Left hindlimb (tissue), 1 donor: ENCODE data around the gene GADD45B.
"Not testable (repeated sequence)": the region's sequence is repeated elsewhere in the genome, so short reads cannot be mapped to it uniquely, and the experiment has no call there.

Experiments used
- DNase-seq: peaks from one replicate; pipeline ENCODE4 v3.0.0-alpha.2; 2018

GADD45B gene

DNA sequence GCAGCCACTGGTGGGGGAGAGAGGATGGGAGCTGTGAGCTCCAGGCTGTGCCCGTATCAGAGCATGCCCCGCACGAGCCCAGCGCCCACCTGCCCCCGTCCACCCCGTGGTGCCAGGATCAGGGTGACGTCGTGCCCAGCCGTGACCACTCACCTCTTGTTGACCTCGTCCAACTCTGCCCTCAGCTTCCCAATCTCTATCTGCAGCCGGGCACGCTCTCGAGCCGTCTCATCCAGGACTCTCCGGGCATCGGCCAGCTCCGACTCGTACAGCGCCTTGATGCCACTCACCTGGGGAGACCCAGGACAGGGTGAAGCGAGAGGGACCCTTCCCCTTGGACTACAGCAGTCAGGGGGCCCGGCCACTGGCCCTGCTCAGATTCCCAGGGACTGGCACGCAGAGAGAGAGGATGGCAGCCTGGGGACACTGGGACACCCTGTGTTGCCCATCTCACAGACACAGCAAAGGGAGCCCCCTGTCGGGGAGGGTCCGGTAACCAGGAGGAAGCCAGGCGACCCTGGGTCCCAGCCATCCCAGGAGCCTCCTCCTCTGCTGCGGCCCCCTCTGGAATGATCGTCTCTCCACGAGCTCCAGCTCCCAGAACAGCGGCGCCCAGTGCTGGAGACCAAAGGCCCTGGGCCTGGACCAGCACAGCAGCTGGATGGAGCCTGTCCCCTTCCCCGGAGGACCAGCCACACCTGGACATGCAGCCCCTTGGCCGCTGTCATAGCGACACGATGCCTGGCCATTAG is 31.5 kb upstream of the GADD45B start:
- no peak for DNase-seq

DNA sequence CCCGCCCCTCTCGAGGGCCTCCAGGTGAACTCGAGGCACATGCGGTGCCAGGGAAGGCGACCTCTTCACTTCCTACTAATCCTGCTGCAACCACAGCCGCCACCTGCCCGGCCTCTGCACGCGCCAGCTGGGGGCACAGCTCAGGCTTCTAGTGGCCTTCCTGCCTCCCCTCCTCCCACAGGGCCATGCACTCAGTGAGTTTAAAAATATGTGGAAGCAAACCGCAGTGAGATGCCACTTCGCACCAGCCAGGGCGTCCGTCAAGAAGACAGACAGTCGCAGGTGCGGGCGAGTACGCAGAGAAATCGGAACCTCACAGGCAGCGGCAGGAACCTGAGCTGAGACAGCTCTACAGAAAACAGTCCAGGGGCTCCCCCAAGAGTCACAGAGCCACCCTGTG is 29.5 kb upstream of the GADD45B start:
- DNase-seq = peak; percentile 75

DNA sequence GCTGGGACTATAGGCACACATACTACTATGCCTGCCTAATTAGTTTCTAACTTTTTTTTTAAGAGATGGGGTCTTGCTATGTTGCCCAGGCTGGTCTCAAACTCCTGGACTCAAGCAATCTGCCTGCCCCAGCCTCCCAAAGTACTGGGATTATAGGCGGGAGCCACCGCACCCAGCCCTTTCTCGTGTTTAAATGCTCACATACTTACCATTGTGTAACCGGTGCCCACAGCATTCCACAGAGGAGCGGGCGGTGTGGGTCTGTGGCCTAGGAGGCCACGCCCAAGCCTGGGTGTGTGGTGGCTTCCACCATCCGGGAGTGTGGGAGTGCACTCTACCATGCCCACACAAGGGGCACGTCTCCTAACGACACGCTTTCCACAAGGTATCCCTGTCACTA is 26.9 kb upstream of the GADD45B start:
- DNase-seq = no peak

DNA sequence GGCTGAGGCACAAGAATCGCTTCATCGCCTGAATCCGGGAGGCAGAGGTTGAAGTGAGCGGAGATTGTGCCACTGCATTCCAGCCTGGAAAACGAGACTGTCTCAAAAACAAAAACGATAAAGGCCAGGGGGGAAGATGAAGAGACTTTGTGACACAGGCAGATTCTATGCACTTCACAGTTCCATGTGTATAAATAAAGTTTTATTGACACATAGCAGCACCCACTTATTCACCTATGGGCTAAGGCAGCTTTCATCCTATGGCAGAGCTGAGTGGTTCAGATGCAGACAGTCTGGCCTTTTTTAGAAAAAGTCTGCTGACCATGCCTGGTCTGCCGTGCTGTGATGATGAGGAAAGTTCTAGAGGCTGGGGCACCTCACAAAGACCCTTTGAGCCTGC is 24.8 kb upstream of the GADD45B start:
- DNase-seq = no peak

DNA sequence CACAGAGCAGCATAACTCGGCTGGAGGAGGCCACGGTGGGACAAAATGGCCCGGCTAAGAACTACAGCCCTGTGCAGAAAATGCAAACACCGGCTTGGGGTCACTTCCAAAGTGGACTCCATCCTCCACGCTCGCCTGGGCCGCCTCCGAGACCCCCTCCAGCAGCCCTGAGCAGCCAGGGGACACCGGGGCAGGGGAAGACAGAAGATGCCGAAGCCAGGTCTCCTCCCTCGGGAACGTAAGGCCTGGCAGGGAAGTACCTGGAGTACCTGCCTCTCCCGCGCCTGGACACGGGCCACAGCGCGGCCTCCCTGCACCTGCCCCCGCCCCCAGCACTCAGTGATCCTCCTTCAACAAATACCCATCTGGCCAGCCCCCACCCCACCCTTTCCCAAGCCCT is 24.2 kb upstream of the GADD45B start:
- no peak for DNase-seq

DNA sequence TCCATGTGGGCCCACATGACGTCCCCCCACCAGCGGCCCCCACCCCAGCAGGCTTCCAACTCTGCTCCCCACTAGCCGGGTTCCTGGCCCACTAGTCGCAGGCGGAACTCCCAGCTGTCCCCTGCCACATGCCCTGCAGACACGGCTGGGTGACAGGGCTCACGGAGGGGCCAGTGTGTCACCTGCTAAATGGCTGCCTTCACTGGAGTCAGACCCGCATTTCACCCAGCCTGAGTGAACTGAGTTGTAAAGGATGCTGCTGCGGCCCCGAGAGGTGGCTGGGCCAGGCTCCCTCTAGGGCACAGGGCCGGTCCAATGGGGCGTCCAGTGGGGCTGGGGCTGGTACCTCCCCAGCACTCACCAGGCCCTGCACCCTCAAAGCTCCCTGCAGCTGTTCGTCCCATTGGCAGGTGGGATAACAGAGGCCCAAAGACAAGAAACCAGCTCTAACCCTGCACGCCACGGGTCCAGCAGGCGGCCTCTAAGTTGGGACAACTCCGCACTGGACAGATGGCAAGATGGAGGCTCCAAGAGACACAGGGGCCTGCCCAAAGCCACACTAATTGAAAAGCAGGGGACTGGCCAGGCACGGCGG is 22.4 kb upstream of the GADD45B start:
- no peak for DNase-seq

DNA sequence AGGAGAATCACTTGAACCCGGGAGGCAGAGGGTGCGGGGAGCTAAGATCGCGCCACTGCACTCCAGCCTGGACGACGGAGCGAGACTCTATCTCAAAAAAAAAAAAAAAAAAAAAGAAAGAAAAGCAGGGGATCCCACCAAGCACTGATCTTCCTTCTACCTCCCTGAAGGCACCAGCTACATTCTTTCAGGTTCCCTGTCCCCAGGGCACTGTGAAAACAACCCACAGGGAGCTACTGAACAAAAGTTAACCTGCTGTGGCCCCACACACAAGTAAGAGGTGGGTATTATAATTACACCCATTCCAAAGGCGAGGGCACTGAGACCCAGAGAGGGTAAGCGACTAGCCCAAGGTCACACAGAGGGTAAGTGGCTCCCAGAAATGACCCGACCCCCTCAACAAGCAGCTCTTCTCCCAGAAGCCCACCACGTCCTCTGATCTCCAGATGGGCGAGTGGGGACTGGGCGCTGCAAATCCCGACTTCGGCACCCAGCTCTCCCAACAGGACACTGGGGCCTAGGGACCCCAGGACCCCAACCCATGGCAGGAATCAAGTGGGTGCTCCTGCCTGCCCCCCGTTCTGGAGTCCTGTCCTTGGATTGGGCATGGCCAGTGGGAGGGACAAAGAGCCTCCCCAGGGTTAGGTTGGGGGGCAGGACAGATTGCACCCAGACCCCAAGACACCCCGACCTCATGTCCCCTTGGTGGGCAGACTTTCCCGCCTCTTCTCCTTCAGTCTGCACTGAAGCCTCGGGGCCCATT is 21.5 kb upstream of the GADD45B start:
- DNase-seq = no peak

DNA sequence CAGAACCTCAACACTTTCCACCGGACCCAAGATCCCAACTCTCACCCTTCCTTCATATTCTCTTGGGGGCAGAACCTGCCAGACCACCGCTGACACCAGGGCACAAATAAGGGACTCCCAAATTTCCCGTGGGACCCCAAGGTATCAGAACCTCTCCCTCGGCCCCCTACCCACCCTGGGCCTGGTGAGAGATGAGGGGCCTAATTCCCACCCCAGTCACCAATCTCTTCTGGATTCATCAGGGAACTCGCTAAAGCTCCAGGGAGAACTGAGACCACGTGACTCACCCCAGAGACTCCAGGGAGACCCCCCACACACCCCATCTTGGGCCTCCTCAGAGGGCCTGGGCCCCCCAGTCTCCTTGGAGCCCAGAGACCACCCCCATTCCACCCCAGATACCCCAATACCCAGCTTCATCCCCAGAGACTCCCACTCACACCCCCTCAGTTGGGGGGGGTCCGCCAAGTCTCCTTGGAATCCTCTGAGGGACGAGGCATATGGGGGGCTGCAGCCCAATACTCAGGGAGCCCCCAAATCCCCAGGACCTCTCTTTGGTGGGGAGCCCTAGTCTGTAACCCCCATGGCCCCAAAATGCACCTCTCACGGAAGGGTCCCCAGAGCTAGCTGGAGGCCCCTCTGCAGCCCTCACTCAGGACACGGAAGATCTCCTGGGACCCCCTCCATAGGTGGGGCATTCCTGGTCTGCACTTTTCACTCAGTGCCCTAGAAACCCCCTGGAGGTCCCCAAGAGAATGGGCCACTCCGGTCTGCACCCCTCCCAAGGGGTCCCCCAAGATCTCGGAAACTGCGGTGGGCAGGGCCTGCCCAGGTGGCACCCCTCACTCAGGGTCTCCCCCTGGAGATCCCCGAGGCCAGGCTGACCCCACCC is 20.7 kb upstream of the GADD45B start:
- DNase-seq = no peak

DNA sequence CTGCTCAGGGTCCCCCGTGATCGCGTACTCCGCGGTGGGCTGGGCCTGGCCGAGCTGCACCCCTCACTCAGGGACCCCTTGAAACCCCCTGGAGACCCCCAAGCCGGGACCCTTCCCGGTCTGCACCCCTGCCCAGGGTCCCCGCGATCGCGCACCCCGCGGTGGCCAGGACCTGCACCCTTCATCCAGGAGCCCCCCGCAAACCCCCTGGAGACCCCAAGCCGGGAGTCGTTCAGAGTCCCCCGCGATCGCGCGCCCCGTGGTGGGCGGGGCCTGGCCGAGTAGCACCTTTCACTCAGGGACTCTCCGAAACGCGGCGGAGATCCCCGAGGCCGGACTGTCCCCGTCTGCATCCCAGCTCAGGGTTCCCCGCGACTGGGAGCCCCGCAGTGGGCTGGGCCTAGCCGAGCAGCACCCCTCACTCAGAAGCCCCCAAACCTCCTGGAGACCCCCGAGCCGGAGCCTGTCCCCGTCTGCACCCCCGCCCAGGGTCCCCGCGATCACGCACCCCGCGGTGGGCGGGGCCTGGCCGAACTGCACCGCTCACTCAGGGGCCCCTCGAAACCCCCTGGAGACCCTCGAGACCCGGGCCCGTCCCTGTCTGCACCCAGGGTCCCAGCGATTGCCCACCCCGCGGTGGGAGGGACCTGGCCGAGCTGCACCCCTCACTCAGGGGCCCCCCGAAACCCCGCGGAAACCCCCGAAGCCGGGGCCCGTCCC is 19.9 kb upstream of the GADD45B start:
- DNase-seq = no peak

DNA sequence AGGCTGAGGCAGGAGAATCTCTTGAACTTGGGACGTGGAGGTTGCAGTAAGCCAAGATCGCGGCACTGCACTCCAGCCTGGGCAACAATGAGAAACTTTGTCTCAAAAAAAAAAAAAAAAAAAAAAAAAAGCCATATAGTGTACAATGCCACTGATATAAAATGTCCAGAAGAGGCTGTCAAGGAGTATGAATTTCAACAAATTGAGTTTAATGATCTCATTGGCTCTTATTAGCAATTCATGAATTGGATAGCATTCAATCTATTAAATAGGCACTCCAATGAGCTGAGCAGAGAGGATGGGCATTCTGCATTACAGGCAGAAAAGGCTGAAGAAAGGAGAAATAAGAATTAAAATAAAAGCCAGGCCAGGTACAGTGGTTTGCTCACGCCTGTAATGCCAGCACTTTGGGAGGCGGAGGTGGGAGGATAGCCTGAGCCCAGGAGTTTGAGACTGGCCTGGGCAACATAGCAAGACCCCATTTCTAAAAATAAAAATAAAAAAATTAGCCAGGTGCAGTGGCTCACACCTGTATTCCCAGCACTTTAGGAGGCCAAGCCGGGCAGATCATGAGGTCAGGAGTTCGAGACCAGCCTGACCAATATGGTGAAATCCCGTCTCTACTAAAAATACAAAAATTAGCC is 18.4 kb upstream of the GADD45B start:
- no peak for DNase-seq

DNA sequence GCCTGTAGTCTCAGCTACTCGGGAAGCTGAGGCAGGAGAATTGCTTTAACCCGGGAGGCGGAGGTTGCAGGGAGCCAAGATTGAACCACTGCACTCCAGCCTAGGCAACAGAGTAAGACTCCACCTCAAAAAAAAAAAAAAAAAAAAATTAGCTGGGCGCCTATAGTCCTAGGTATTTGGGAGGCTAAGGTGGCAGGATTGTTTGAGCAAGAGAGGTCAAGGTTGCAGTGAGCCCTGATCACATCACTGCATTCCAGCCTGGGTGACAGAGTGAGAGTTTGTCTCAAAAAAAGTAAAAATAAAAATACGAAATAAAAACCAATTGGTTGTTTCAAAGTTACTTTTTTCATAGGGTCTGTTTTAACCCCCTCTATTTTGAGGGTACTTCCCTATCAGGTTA is 17.9 kb upstream of the GADD45B start:
- DNase-seq = no peak

DNA sequence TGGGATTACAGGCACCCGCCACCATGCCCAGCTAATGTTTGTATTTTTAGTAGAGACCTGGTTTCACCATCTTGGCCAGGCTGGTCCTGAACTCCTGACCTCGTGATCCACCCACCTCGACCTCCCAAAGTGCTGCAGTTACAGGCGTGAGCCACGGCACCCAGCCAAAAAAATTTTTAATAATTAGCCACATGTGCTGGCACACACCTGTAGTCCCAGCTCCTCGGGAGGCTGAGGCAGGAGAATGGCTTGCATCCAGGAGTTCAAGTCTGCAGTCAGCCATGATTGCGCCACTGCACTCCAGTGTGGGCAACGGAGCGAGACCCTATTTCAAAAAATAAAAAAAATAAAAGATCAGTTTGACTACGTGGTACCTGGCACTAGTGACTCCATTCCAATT is 17.2 kb upstream of the GADD45B start:
- DNase-seq = not testable (repeated sequence)

DNA sequence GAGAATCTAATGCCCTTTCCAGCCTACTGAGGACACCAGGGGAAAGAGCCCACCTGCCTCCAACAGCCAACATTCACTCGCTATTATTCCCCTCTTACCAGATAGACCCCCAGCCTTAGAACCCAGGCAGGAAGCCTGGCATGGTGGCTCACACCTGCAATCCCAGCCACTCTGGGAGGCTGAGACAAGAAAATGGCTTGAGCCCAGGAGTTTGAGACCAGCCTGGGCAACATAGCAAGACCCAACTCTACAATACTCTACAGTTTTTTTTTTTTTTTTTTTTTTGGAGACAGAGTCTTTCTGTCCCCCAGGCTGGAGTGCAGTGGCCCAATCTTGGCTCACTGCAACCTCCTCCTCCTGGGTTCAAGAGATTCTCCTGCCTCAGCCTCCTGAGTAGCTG is 15.7 kb upstream of the GADD45B start:
- no peak for DNase-seq

DNA sequence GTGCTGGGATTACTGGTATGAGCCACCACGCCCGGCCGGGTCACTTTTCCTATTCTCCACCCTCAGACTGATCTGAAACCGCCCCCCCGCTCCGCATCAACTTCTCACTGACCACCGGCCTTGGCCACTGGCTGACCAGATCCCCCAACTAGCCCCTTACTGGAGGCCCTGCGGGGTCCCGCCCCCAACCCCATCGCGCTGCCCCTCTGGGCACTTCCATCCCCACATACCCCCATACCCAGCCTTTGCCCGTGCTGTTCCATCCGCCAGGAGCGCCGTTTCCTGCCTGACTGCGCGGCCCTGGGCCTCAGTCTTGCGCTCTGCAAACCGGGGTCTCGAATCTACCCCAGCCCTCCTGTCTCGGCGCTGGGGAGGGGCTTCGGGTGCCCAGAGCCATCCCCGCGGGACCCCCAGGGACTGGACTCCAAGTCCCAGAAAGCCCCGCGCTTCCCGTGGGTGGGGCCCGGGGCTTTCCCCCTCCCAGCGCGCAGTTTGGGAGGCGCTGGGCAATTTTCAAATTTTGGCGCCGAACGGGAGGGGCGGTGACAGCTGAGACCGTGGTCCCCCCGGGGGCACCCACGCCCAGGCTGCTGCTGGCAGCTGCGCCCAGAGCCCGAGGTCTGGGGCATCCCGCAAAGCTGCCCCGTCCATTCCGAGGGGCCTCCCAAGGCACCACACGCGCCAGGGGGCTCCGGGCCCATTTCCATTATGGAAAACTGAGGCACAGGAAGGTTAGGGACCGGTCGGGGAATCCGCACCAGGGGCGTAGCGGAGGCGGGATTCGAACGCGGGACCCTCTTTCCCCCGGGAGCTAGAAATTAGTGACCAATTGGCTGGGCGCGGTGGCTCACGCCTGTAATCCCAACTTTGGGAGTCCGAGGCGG is 13.9 kb upstream of the GADD45B start:
- peak; percentile 87 for DNase-seq

DNA sequence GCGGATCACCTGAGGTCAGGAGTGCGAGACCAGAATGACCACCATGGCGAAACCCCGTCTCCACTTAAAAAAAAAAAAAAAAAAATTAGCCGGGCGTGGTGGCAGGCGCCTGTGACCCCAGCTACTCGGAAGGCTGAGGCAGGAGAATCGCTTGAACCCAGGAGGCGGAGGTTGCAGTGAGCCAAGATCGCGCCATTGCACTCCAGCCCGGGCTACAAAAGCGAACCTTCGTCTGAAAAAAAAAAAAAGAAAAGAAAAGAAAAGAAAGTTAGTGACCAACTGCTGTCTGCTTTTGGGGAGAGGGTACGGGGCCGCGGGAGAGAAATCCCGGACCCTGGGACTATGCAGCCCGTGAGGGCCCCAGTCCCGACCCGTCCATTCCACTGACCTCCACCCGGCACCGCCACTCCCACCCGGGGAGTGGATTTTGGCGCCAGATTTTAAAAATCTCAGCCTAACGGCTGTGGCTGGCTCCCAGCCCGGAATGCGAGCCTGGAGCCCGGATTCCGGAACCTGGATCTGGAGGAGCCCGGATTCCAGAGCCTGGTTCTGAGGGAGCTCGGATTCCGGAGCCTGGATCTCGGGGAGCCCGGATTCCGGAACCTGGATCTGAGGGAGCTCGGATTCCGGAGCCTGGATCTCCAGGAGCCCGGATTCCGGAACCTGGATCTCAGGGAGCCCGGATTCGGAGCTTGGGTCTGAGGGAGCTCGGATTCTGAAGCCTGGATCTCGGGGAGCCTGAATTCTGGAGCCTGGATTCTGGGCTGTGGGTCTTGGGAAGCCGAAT is 13.1 kb upstream of the GADD45B start:
- peak; percentile 94 for DNase-seq

DNA sequence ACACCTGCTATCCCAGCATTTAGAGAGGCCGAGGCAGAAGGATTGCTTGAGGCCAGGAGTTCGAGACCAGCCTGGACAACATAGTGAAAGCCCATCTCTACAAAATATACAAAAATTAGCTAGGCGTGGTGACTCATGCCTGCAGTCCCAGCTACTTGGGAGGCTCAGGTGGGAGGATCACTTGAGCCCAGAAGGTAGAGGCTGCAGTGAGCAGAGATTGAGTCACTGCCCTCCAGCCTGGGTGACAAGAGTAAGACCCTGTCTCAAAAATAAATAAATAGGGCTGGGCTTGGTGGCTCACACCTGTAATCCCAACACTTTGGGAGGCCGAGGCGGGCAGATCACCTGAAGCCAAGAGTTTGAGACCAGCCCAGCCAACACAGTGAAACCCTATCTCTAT is 12.2 kb upstream of the GADD45B start:
- DNase-seq = not testable (repeated sequence)

DNA sequence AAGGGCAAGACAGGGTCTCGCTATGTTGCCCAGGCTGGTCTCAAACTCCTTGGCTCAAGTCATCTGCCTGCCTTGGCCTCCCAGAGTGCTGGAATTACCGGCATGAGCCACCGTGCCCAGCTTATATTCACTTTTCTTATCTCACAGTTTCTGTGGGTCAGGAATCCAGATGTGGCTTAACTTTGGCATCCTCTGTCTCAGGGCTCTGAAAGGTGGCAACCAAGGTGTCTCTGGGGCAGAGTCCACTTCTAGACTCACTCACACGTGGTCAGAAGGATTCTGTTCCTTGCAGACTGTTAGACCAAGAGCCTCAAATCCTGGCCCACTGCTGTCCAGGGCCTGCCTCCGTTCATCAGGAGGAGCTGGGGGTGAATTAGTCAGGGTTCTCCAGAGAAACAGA is 11.5 kb upstream of the GADD45B start:
- no peak for DNase-seq

DNA sequence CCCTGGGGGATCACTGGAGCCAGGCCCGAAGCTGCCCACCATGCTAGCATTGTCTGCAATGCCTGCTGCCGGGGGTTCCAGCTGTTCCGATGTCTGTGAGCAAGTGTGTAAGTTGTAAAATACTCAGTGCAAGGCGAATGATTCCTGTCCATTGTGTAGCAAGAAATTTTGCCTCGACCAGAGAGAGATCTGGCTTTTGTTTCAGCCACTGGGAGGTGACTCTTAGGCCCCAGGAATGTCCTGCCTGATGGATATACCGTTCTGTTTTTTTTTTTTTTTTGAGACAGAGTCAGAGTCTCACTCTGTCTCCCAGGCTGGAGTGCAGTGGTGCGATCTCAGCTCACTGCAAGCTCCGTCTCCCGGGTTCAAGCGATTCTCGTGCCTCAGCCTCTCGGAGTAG is 7.3 kb upstream of the GADD45B start:
- no peak for DNase-seq

DNA sequence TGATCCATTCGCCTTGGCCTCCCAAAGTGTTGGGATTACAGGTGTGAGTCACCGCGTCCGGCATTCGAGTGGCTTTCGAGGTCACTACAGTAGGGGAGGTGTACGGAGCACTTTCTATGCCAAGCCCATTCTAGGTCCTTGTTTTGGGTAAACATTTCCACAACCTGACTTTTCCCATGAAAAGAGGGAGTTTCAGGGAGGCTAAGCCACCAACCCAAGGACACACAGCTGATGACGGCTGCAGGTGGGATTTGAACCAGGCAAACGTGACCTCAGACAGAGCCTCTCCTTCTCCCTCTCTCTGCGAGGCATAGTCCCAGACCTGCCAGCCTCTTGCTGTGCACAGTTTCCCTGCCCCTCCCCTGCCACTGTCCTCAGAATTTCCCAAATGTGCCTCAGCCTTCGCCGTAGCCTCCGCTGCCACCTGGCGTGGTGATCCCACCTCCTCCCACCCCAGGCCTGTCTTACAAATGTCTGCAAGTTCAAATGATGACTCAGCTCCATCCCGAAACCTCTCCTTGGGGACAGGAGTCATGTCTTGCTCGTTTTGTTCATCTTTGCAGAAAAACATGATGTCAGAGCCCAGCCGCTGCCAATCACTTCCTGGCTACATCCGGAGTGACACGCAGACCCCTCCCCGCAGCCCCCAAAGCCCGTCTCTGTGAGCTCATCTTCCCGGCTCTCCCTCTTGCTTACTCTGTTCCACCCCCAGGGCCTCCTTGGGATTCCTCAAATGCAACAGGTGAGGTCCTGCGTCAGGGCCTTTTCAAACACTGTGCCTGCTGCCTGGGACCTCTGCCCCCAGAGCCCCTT is 6.6 kb upstream of the GADD45B start:
- DNase-seq = no peak
